Measurements from ENCODE around the gene MGAT5B. TPM values are rescaled to one million over a fixed set of nuclear protein-coding genes. Genes with fewer than 3 reads are reported as not detected.

MGAT5B gene
- total RNA-seq, 1 donor from 2014 or later = 1.8 TPM

GRCh38 chr17:76929601-76930000 lies 61.4 kb downstream of the MGAT5B start:
- H3K79me2 ChIP-seq (ENCODE audit: low read depth) = no peaks in the 10 kb centered on the region
- no peaks in the 10 kb centered on the region for H3K36me3 ChIP-seq
- H3K27ac ChIP-seq = no peak overlapping the region
- no peak overlapping the region for H3K4me2 ChIP-seq
- no peak overlapping the region for H2AFZ ChIP-seq (replicated peaks)
- no peak for DNase-seq (ENCODE audit: low spot score)
- no peaks in the 10 kb centered on the region for H3F3A ChIP-seq (ENCODE audit: low read depth)
- H3K27me3 Mint-ChIP-seq (ENCODE audit: insufficient read depth, low read depth) = peaks cover 8% of the 10 kb centered on the region
- H3K36me3 Mint-ChIP-seq = peaks cover 2% of the 10 kb centered on the region
- H3K9me3 Mint-ChIP-seq = no peaks in the 10 kb centered on the region
- no peak overlapping the region for H3K9ac ChIP-seq
- no peak overlapping the region for H3K4me3 Mint-ChIP-seq
- H4K20me1 ChIP-seq (ENCODE audit: low read depth) = no peaks in the 10 kb centered on the region
- TF ChIP-seq EZH2phosphoT487 (IDR thresholded peaks at IDR 0.05) (no peak), CTCF (IDR thresholded peaks at IDR 0.05) (no peak), EZH2 (IDR thresholded peaks at IDR 0.05) (no peak)
- no peaks in the 10 kb centered on the region for H3K9me3 ChIP-seq (ENCODE audit: low read depth)
- no peaks in the 10 kb centered on the region for H3K27me3 ChIP-seq
- peaks cover 6% of the 10 kb centered on the region for H3K4me1 Mint-ChIP-seq
- peaks cover 5% of the 10 kb centered on the region for H3K4me1 ChIP-seq
- H3K4me3 ChIP-seq = no peak overlapping the region
- H3K27ac Mint-ChIP-seq = no peak overlapping the region

- H3F3A ChIP-seq (ENCODE audit: low read depth) = no peaks in the 10 kb centered on the region
- H3K27ac Mint-ChIP-seq = no peak overlapping the region
- no peak overlapping the region for H3K4me2 ChIP-seq
- peaks cover 2% of the 10 kb centered on the region for H3K36me3 Mint-ChIP-seq
- no peak overlapping the region for H3K4me3 ChIP-seq
- H3K4me3 Mint-ChIP-seq = no peak overlapping the region
- peaks cover 6% of the 10 kb centered on the region for H3K4me1 Mint-ChIP-seq
- peaks cover 8% of the 10 kb centered on the region for H3K27me3 Mint-ChIP-seq (ENCODE audit: insufficient read depth, low read depth)
- H3K9me3 Mint-ChIP-seq = no peaks in the 10 kb centered on the region
- H3K9me3 ChIP-seq (ENCODE audit: low read depth) = no peaks in the 10 kb centered on the region
- no peak overlapping the region for H2AFZ ChIP-seq (replicated peaks)
- H3K79me2 ChIP-seq (ENCODE audit: low read depth) = no peaks in the 10 kb centered on the region
- TF ChIP-seq EZH2 (IDR thresholded peaks at IDR 0.05) (no peak), CTCF (IDR thresholded peaks at IDR 0.05) (no peak), EZH2phosphoT487 (IDR thresholded peaks at IDR 0.05) (no peak)
- no peak overlapping the region for H3K27ac ChIP-seq
- no peaks in the 10 kb centered on the region for H3K27me3 ChIP-seq
- DNase-seq (ENCODE audit: low spot score) = no peak
- peaks cover 5% of the 10 kb centered on the region for H3K4me1 ChIP-seq
- no peaks in the 10 kb centered on the region for H4K20me1 ChIP-seq (ENCODE audit: low read depth)
- H3K36me3 ChIP-seq = no peaks in the 10 kb centered on the region
- no peak overlapping the region for H3K9ac ChIP-seq
Measured at GRCh38 chr17:76930107-76930506, 61.9 kb downstream of the MGAT5B start.

GRCh38 chr17:76932402-76933333 lies 64.5 kb downstream of the MGAT5B start:
- Mint-ChIP-seq H3K27me3 (ENCODE audit: insufficient read depth, low read depth) (peaks cover 6% of the 10 kb centered on the region), H3K36me3 (peaks cover 6% of the 10 kb centered on the region), H3K4me1 (peaks cover 6% of the 10 kb centered on the region), H3K4me3 (no peak overlapping the region), H3K27ac (no peak overlapping the region), H3K9me3 (no peaks in the 10 kb centered on the region)
- TF ChIP-seq CTCF (IDR thresholded peaks at IDR 0.05) (no peak), EZH2 (IDR thresholded peaks at IDR 0.05) (no peak), EZH2phosphoT487 (IDR thresholded peaks at IDR 0.05) (no peak)
- Histone ChIP-seq H2AFZ (replicated peaks) (no peak overlapping the region), H3K4me2 (no peak overlapping the region), H3K4me1 (peaks cover 5% of the 10 kb centered on the region), H3K9ac (no peak overlapping the region), H3K9me3 (ENCODE audit: low read depth) (no peaks in the 10 kb centered on the region), H3K27me3 (no peaks in the 10 kb centered on the region), H3K79me2 (ENCODE audit: low read depth) (no peaks in the 10 kb centered on the region), H3K27ac (no peak overlapping the region), H3K4me3 (no peak overlapping the region), H3K36me3 (no peaks in the 10 kb centered on the region), H3F3A (ENCODE audit: low read depth) (no peaks in the 10 kb centered on the region), H4K20me1 (ENCODE audit: low read depth) (no peaks in the 10 kb centered on the region)
- no peak for DNase-seq (ENCODE audit: low spot score)
